Panc1 (cell line): ENCODE measurements around the gene YPEL1.

Source experiments
- CTCF ChIP-seq: fragments of 450-650 bp; IDR thresholded peaks from 2 replicates; pipeline ENCODE4 v1.5.1; 2017; ENCODE audit warnings: mild to moderate bottlenecking
- POLR2AphosphoS5 ChIP-seq: IDR thresholded peaks from 2 replicates; pipeline ENCODE4 v1.6.1; 2012; ENCODE audit warnings: mild to moderate bottlenecking, low read depth, low read length, moderate library complexity

DNA sequence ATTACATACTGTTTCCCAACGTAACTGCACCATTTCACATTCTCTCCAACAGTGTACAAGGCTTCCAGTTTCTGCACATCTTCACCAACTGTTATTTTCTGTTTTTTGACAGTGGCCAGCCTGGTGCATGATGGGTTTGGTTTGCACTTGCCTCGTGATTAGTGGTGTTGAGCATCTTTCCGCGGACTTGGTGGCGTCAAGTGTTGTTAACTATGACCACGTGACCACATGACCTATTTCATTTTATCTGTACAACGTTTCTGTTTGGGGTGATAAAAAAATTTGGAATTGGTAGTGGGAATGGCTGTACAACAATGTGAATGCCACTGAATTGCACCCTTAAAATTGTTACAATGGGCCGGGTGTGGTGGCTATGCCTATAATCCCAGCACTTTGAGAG, 2.5 kb upstream of the YPEL1 start:
- TF ChIP-seq CTCF (no peak), POLR2AphosphoS5 (no peak)
